ENCODE data around the gene SHLD3. TPM values are rescaled to one million over a fixed set of nuclear protein-coding genes. Genes with fewer than 3 reads are reported as not detected.
"Not testable (repeated sequence)": the region's sequence is repeated elsewhere in the genome, so short reads cannot be mapped to it uniquely, and the experiment has no call there.

SHLD3 gene
- total RNA-seq, 4 donors from 2014 or later, result 0.87 to 5.5 (median 1.5) TPM

DNA sequence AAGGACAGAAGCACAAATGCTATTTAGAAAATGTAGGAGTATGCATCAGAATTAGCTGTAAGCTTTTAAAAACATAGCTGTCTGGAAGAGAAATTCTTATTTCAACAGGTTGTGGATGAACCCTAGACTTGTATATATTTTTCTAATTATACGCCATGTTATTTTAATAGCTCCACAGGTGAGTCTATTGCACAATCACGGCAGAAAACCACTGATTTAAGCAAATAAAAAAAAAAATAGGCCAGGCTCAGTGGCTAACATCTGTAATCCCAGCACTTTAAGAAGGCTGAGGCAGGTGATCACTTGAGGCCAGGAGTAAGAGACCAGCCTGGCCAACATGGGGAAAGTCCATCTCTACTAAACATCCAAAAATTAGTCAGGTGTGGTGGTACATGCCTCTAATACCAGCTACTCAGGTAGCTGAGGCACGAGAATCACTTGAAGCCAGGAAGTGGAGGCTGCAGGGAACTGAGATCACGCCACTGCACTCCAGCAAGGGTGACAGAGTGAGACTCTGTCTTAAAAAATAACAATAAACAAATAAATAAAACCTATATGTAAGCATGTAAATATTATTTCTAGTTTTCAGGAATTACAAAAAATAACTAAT is 12.4 kb upstream of the SHLD3 start:
- Histone ChIP-seq H3K27me3 (no peaks in the 10 kb centered on the region), H3K4me1 (no peaks in the 10 kb centered on the region), H3K36me3 (peaks cover 0 to 91% (median 17%) of the 10 kb centered on the region in 3 donors), H3K4me3 (no peak overlapping the region), H3K9me3 (no peaks in the 10 kb centered on the region), H3K27ac (no peak overlapping the region)
- DNase-seq (ENCODE audit: low spot score in 2 of 2), result no peak
- TF ChIP-seq, protein P1, sequence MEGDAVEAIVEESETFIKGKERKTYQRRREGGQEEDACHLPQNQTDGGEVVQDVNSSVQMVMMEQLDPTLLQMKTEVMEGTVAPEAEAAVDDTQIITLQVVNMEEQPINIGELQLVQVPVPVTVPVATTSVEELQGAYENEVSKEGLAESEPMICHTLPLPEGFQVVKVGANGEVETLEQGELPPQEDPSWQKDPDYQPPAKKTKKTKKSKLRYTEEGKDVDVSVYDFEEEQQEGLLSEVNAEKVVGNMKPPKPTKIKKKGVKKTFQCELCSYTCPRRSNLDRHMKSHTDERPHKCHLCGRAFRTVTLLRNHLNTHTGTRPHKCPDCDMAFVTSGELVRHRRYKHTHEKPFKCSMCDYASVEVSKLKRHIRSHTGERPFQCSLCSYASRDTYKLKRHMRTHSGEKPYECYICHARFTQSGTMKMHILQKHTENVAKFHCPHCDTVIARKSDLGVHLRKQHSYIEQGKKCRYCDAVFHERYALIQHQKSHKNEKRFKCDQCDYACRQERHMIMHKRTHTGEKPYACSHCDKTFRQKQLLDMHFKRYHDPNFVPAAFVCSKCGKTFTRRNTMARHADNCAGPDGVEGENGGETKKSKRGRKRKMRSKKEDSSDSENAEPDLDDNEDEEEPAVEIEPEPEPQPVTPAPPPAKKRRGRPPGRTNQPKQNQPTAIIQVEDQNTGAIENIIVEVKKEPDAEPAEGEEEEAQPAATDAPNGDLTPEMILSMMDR (IDR thresholded peaks at IDR 0.05), result no peak
- TF ChIP-seq EP300 (IDR thresholded peaks at IDR 0.05), result no peak
- 91 to 94% methylated on average over 4 of the region's 4 CpGs for WGBS, 2 donors

DNA sequence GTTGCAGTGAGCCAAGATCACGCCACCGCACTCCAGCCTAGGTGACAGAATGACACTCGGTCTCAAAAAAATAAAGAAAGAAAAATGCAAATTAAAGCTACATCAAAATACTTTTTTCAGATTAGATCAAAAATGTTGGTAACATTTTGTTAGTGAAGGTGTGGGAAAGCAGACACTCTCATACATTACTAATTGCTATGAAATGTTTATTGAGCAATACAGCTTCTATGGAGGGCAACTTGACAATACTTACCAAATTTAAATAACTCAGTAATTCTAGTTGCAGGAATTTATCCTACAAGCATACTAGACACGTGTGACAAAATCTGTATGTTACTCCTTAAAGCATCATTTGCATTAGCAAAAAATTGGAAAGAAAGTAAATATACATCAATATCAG is 4.8 kb upstream of the SHLD3 start:
- H3K9me3 ChIP-seq, result no peaks in the 10 kb centered on the region
- no peak overlapping the region for H3K4me3 ChIP-seq
- H3K27ac ChIP-seq, result no peak overlapping the region
- DNase-seq (ENCODE audit: low spot score in 2 of 2), result no peak
- no peaks in the 10 kb centered on the region for H3K27me3 ChIP-seq
- TF ChIP-seq POLR2A (IDR thresholded peaks at IDR 0.05) (no peak), EP300 (IDR thresholded peaks at IDR 0.05) (no peak)
- TF ChIP-seq, protein P1 (IDR thresholded peaks at IDR 0.05), result no peak
- peaks cover 0 to 21% (median 0%) of the 10 kb centered on the region in 3 donors for H3K36me3 ChIP-seq
- H3K4me1 ChIP-seq, result peaks cover 0 to 44% (median 16%) of the 10 kb centered on the region in 4 donors
- WGBS, 2 donors, result 89 to 91% methylated on average over 4 of the region's 4 CpGs

DNA sequence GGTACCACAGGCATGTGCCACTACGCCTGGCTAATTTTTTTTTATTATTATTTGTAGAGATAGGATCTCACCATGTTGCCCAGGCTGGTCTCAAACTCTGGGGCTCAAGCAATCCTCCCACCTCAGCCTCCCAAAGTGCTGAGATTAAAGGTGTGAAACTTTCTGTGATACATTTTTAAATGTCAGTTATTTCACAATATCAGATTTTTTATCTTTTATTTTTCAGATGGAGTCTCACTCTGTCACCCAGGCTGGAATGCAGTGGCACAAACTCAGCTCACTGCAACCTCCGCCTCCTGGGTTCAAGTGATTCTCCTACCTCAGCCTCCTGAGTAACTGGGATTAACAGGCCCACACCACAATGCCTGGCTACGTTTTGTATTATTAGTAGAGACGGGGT is 2.9 kb upstream of the SHLD3 start:
- H3K4me3 ChIP-seq, result not testable (repeated sequence)

DNA sequence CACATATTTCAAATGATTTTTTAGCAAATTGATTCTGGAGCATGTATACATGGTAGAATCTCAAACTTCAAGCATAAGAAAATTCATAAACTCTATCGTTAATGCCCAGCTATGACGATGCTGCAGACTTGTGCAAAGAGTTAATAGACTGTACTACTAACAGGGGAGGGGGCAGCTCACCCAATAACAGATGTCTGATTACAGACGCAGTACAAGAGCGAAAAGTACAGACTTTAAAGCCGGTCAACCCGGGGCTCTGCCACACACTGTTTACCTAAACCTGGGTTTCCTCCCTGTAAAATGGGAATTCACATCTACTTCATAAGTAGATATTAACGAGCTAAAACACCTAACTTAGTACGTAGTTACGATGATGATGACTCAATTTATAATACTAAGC is 1.3 kb upstream of the SHLD3 start:
- H3K4me3 ChIP-seq, result peak overlapping the region; percentile 72 to 96 (median 84)
- peak overlapping the region in 3 of 4 donors; percentile 80 to 93 (median 86) for H3K27ac ChIP-seq
- H3K36me3 ChIP-seq, result peaks cover 0 to 5% (median 0%) of the 10 kb centered on the region in 3 donors
- 2 to 9% methylated on average over 9 of the region's 9 CpGs for WGBS, 2 donors
- no peaks in the 10 kb centered on the region for H3K9me3 ChIP-seq
- peaks cover 6 to 55% (median 18%) of the 10 kb centered on the region in 4 donors for H3K4me1 ChIP-seq
- TF ChIP-seq, protein P1 (IDR thresholded peaks at IDR 0.05), result no peak
- no peak for TF ChIP-seq POLR2A (IDR thresholded peaks at IDR 0.05)
- TF ChIP-seq EP300 (IDR thresholded peaks at IDR 0.05), result no peak
- DNase-seq (ENCODE audit: low spot score in 2 of 2), result no peak
- no peaks in the 10 kb centered on the region for H3K27me3 ChIP-seq

More for the DNA sequence above, 2.9 kb upstream of the SHLD3 start:
- peaks cover 6 to 61% (median 18%) of the 10 kb centered on the region in 4 donors for H3K4me1 ChIP-seq
- not testable (repeated sequence) for DNase-seq (ENCODE audit: low spot score in 2 of 2); H3K36me3 ChIP-seq; H3K9me3 ChIP-seq; H3K27ac ChIP-seq; H3K27me3 ChIP-seq
- WGBS, 2 donors, result 78 to 88% methylated on average over 4 of the region's 4 CpGs

DNA sequence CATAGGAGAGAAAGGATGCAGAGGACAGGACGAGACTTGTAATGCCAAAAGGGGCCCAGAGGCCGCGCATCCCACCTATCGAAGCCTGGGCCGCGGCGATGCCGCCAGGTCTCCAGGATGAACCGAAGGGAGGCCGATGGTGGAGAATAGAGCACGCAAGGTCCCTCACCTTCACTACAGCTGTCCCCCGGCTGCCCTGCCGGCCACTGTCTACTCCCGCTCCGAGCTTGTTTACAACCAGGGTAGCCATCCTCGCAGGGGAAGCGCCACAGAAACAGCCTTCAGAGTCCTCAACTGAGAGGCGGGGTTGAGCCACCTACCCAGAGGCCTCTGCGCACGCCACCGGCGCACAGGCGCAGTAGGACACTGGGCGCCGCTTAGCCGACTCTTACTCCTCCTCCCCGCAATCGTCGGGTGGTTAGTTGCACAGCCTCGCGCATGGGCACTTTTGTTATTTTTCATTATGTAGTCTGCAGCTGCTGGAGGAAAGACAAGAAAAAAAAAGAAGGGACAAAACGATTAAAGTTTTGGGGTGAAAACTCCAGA is 729 bp upstream of the SHLD3 start, which contains the start of gene TRIM23:
TSS of gene TRIM23 (minus strand) at position 309 of the 546 bp plus-strand sequence. CDS start at position 250, 59 bp downstream.
- Histone ChIP-seq H3K4me3 (peak within 1 kb of the TSS; percentile 72 to 96 (median 84)), H3K4me1 (peaks cover 6 to 49% (median 18%) of the 10 kb centered on the region in 4 donors)
- DNase-seq (ENCODE audit: low spot score in 2 of 2), result peak; percentile 79 to 84

More for the DNA sequence above, 729 bp upstream of the SHLD3 start, which contains the start of gene TRIM23:
- TF ChIP-seq POLR2A (IDR thresholded peaks at IDR 0.05), result peak in 1 of 2 donors; percentile 41
- TF ChIP-seq EP300 (IDR thresholded peaks at IDR 0.05), result peak in 1 of 2 donors; percentile 62
- TF ChIP-seq, protein P1 (IDR thresholded peaks at IDR 0.05), result no peak
- 0% methylated on average over 30 to 32 of the region's 32 CpGs for WGBS, 2 donors
- Histone ChIP-seq H3K36me3 (peaks cover 0 to 9% (median 0%) of the 10 kb centered on the region in 3 donors), H3K27me3 (no peaks in the 10 kb centered on the region), H3K27ac (peak within 1 kb of the TSS; percentile 66 to 93 (median 83)), H3K9me3 (no peaks in the 10 kb centered on the region)
